Hepatocyte (in vitro differentiated cells): ENCODE results near the gene IL17RE. TPM values are rescaled to one million over a fixed set of nuclear protein-coding genes. Genes with fewer than 3 reads are reported as not detected.
"Not testable (repeated sequence)": the region's sequence is repeated elsewhere in the genome, so short reads cannot be mapped to it uniquely, and the experiment has no call there.

Experiments used
- DNase-seq: peaks from one replicate; pipeline ENCODE4 v3.0.0-alpha.2; 2016; ENCODE audit warnings: low spot score
- H2AFZ ChIP-seq: fragments of 200-600 bp; sonication (generic); 2 replicates; pipeline ENCODE4 v1.6.0; 2016; ENCODE audit warnings: antibody characterized with exemption, mild to moderate bottlenecking
- H3K27ac ChIP-seq: fragments of 200-600 bp; sonication (generic); 2 replicates; pipeline ENCODE4 v1.5.1; 2016; ENCODE audit warnings: mild to moderate bottlenecking
- H3K27me3 ChIP-seq: fragments of 200-600 bp; sonication (generic); 2 replicates; pipeline ENCODE4 v1.6.1; 2016
- H3K36me3 ChIP-seq: fragments of 200-600 bp; sonication (generic); replicated peaks from 2 replicates; pipeline ENCODE4 v1.5.1; 2016; ENCODE audit warnings: low read depth; ENCODE audit not compliant: insufficient read depth
- H3K4me1 ChIP-seq: fragments of 200-600 bp; sonication (generic); 2 replicates; pipeline ENCODE4 v1.5.1; 2016; ENCODE audit warnings: mild to moderate bottlenecking, moderate library complexity; ENCODE audit not compliant: insufficient read depth
- H3K4me2 ChIP-seq: fragments of 200-600 bp; sonication (generic); 2 replicates; pipeline ENCODE4 v1.6.0; 2016
- H3K4me3 ChIP-seq: fragments of 200-600 bp; sonication (generic); 2 replicates; pipeline ENCODE4 v1.5.1; 2016; ENCODE audit warnings: mild to moderate bottlenecking
- H3K79me2 ChIP-seq: fragments of 200-600 bp; sonication (generic); 2 replicates; pipeline ENCODE4 v1.6.0; 2017; ENCODE audit warnings: mild to moderate bottlenecking
- H3K9me2 ChIP-seq: fragments of 200-600 bp; sonication (generic); replicated peaks from 2 replicates; pipeline ENCODE4 v1.6.0; 2017; ENCODE audit warnings: mild to moderate bottlenecking; ENCODE audit not compliant: insufficient read depth
- H3K9me3 ChIP-seq: fragments of 200-600 bp; sonication (generic); 2 replicates; pipeline ENCODE4 v1.5.1; 2016; ENCODE audit warnings: low read depth, mild to moderate bottlenecking
- H4K20me1 ChIP-seq: fragments of 200-600 bp; sonication (generic); 2 replicates; pipeline ENCODE4 v1.6.0; 2016; ENCODE audit warnings: mild to moderate bottlenecking; ENCODE audit not compliant: insufficient read depth, poor library complexity, severe bottlenecking
- CTCF ChIP-seq: fragments of 200-600 bp; sonication (generic); IDR thresholded peaks from 2 replicates; pipeline ENCODE4 v1.5.1; 2016; ENCODE audit warnings: antibody characterized with exemption, mild to moderate bottlenecking; ENCODE audit not compliant: poor library complexity
- EZH2 ChIP-seq: fragments of 200-600 bp; sonication (generic); IDR thresholded peaks from 2 replicates; pipeline ENCODE4 v1.6.1; 2016; ENCODE audit warnings: antibody characterized with exemption, mild to moderate bottlenecking, borderline replicate concordance
- EZH2phosphoT487 ChIP-seq: fragments of 200-600 bp; sonication (generic); IDR thresholded peaks from one replicate; pipeline ENCODE4 v1.6.1; 2018; ENCODE audit warnings: antibody characterized with exemption, mild to moderate bottlenecking, low read depth, moderate library complexity; ENCODE audit not compliant: unreplicated experiment, severe bottlenecking
- WGBS: methylation state at CpG from one replicate; pipeline ENCODE4 v1.1.6; 2016; ENCODE audit warnings: low lambda C conversion rate; ENCODE audit errors: missing lambda C conversion rate; 5-methylcytosine and 5-hydroxymethylcytosine counted together
- polyA plus RNA-seq: library from polyadenylated mRNA; unstranded; fragments of >200 nt; fragmentation: Nextera tagmentation; extraction: Ambion mirVana; gene quantifications from 2 replicates; pipeline ENCODE4 v1.2.1, GENCODE V29; 2016
- total RNA-seq: library from RNA; depleted of rRNA; stranded (reverse); fragments of >200 nt; gene quantifications from 2 replicates; pipeline ENCODE4 v1.2.3, GENCODE V29; 2014

IL17RE gene
- total RNA-seq (9.1 and 10.2 TPM in 2 replicates), polyA plus RNA-seq (6.3 and 6.8 TPM in 2 replicates)

- Histone ChIP-seq H3K9me3 (no peaks in the 10 kb centered on the region), H3K27ac (peak within 1 kb of the TSS; percentile 74), H3K4me2 (peak within 1 kb of the TSS; percentile 71), H2AFZ (peak within 1 kb of the TSS; percentile 47), H3K36me3 (no peaks in the 10 kb centered on the region), H3K27me3 (no peaks in the 10 kb centered on the region), H3K4me3 (no peak within 1 kb of the TSS), H3K79me2 (peaks cover 12% of the 10 kb centered on the region), H3K4me1 (peaks cover 46% of the 10 kb centered on the region), H3K9me2 (no peaks in the 10 kb centered on the region), H4K20me1 (no peaks in the 10 kb centered on the region)
- TF ChIP-seq CTCF (no peak), EZH2phosphoT487 (no peak)
- WGBS, result 58% methylated on average over 13 of the region's 13 CpGs
- DNase-seq, result no peak
Observed at GRCh38 chr3:9902372-9903237, at the start of gene IL17RE. Gene IL17RE, plus strand, starts transcription at chr3:9902848. Its CDS starts 85 bp downstream, at chr3:9902933.

GRCh38 chr3:9854291-9854940 is 48.2 kb upstream of the IL17RE start:
- not testable (repeated sequence) for H3K4me2 ChIP-seq, H3K36me3 ChIP-seq, H3K4me1 ChIP-seq, H3K27ac ChIP-seq, H3K79me2 ChIP-seq, H3K27me3 ChIP-seq, H3K9me2 ChIP-seq, H3K4me3 ChIP-seq, DNase-seq, H4K20me1 ChIP-seq, H3K9me3 ChIP-seq, H2AFZ ChIP-seq
- 66% methylated on average over 11 of the region's 11 CpGs for whole genome bisulfite sequencing

GRCh38 chr3:9855594-9855993 is 47.1 kb upstream of the IL17RE start:
- WGBS, result 97% methylated on average over 3 of the region's 3 CpGs

More at GRCh38 chr3:9855594-9855993, 47.1 kb upstream of the IL17RE start:
- TF ChIP-seq CTCF (no peak), EZH2 (no peak), EZH2phosphoT487 (no peak)
- Histone ChIP-seq H3K4me1 (no peaks in the 10 kb centered on the region), H3K36me3 (no peaks in the 10 kb centered on the region), H4K20me1 (no peaks in the 10 kb centered on the region), H3K27ac (no peak overlapping the region), H2AFZ (no peak overlapping the region), H3K9me3 (no peaks in the 10 kb centered on the region), H3K79me2 (no peaks in the 10 kb centered on the region), H3K4me3 (no peak overlapping the region), H3K4me2 (no peak overlapping the region), H3K9me2 (no peaks in the 10 kb centered on the region), H3K27me3 (no peaks in the 10 kb centered on the region)
- no peak for DNase-seq
